Activated naive CD8-positive, alpha-beta T cell (primary cell): Measurements from ENCODE around the gene HSPB7.
"Not testable (repeated sequence)": the region's sequence is repeated elsewhere in the genome, so short reads cannot be mapped to it uniquely, and the experiment has no call there.

Source experiments
- H3K27ac Mint-ChIP-seq: one replicate; pipeline ENCODE4 v1.8.0; 2021; ENCODE audit warnings: mixed read lengths
- H3K27me3 Mint-ChIP-seq: one replicate; pipeline ENCODE4 v1.8.0; 2021; ENCODE audit warnings: mixed read lengths
- H3K36me3 Mint-ChIP-seq: one replicate; pipeline ENCODE4 v1.8.0; 2021; ENCODE audit warnings: mixed read lengths
- H3K4me1 Mint-ChIP-seq: one replicate; pipeline ENCODE4 v1.8.0; 2021; ENCODE audit warnings: low read depth, mixed read lengths
- H3K4me3 Mint-ChIP-seq: one replicate; pipeline ENCODE4 v1.8.0; 2021; ENCODE audit warnings: mild to moderate bottlenecking, mixed read lengths
- H3K9me3 Mint-ChIP-seq: one replicate; pipeline ENCODE4 v1.8.0; 2021; ENCODE audit warnings: low read depth, mixed read lengths

HSPB7 gene

GRCh38 chr1:16009678-16010077 is 8.2 kb downstream of the HSPB7 start:
- Mint-ChIP-seq H3K36me3 (no peaks in the 10 kb centered on the region), H3K27me3 (no peaks in the 10 kb centered on the region), H3K4me1 (peaks cover 10% of the 10 kb centered on the region), H3K4me3 (no peak overlapping the region), H3K9me3 (no peaks in the 10 kb centered on the region), H3K27ac (no peak overlapping the region)

GRCh38 chr1:16009030-16009460 is 8.8 kb downstream of the HSPB7 start:
- Mint-ChIP-seq H3K27ac (no peak overlapping the region), H3K4me1 (peaks cover 10% of the 10 kb centered on the region), H3K36me3 (no peaks in the 10 kb centered on the region), H3K9me3 (no peaks in the 10 kb centered on the region), H3K4me3 (no peak overlapping the region), H3K27me3 (no peaks in the 10 kb centered on the region)

- Mint-ChIP-seq H3K4me1 (peaks cover 10% of the 10 kb centered on the region), H3K4me3 (no peak overlapping the region), H3K27ac (no peak overlapping the region), H3K9me3 (no peaks in the 10 kb centered on the region), H3K27me3 (no peaks in the 10 kb centered on the region), H3K36me3 (no peaks in the 10 kb centered on the region)
These were observed 10.0 kb downstream of the HSPB7 start for GRCh38 chr1:16007671-16008341.

- H3K4me1 Mint-ChIP-seq, result peaks cover 6% of the 10 kb centered on the region
These were observed 11.0 kb downstream of the HSPB7 start for GRCh38 chr1:16006552-16007485.

GRCh38 chr1:16006010-16006409 is 11.8 kb downstream of the HSPB7 start:
- H3K4me3 Mint-ChIP-seq, result no peak overlapping the region
- H3K27ac Mint-ChIP-seq, result no peak overlapping the region
- H3K27me3 Mint-ChIP-seq, result no peaks in the 10 kb centered on the region
- H3K4me1 Mint-ChIP-seq, result peaks cover 6% of the 10 kb centered on the region
- no peaks in the 10 kb centered on the region for H3K36me3 Mint-ChIP-seq
- no peaks in the 10 kb centered on the region for H3K9me3 Mint-ChIP-seq

More at GRCh38 chr1:16006552-16007485, 11.0 kb downstream of the HSPB7 start:
- no peaks in the 10 kb centered on the region for H3K36me3 Mint-ChIP-seq
- H3K4me3 Mint-ChIP-seq, result no peak overlapping the region
- H3K27ac Mint-ChIP-seq, result no peak overlapping the region
- H3K27me3 Mint-ChIP-seq, result no peaks in the 10 kb centered on the region
- H3K9me3 Mint-ChIP-seq, result no peaks in the 10 kb centered on the region

- H3K27ac Mint-ChIP-seq, result no peak overlapping the region
These were observed 12.2 kb downstream of the HSPB7 start for GRCh38 chr1:16005597-16005996.

GRCh38 chr1:16001274-16001673 is 16.6 kb downstream of the HSPB7 start:
- not testable (repeated sequence) for H3K9me3 Mint-ChIP-seq, H3K27me3 Mint-ChIP-seq, H3K36me3 Mint-ChIP-seq, H3K27ac Mint-ChIP-seq, H3K4me3 Mint-ChIP-seq, H3K4me1 Mint-ChIP-seq

More at GRCh38 chr1:16005597-16005996, 12.2 kb downstream of the HSPB7 start:
- Mint-ChIP-seq H3K36me3 (no peaks in the 10 kb centered on the region), H3K4me3 (no peak overlapping the region), H3K4me1 (peaks cover 6% of the 10 kb centered on the region), H3K9me3 (no peaks in the 10 kb centered on the region), H3K27me3 (no peaks in the 10 kb centered on the region)

- no peak overlapping the region for H3K27ac Mint-ChIP-seq
- H3K4me1 Mint-ChIP-seq, result no peaks in the 10 kb centered on the region
- H3K36me3 Mint-ChIP-seq, result no peaks in the 10 kb centered on the region
- H3K9me3 Mint-ChIP-seq, result no peaks in the 10 kb centered on the region
- no peak overlapping the region for H3K4me3 Mint-ChIP-seq
- H3K27me3 Mint-ChIP-seq, result no peaks in the 10 kb centered on the region
These were observed 18.9 kb downstream of the HSPB7 start for GRCh38 chr1:15998929-15999328.

GRCh38 chr1:15997637-15998280 is 20.1 kb downstream of the HSPB7 start:
- no peaks in the 10 kb centered on the region for H3K27me3 Mint-ChIP-seq
- no peaks in the 10 kb centered on the region for H3K9me3 Mint-ChIP-seq
- no peak overlapping the region for H3K27ac Mint-ChIP-seq
- no peaks in the 10 kb centered on the region for H3K36me3 Mint-ChIP-seq
- H3K4me3 Mint-ChIP-seq, result no peak overlapping the region
- no peaks in the 10 kb centered on the region for H3K4me1 Mint-ChIP-seq

GRCh38 chr1:15997076-15997585 is 20.7 kb downstream of the HSPB7 start:
- no peaks in the 10 kb centered on the region for H3K9me3 Mint-ChIP-seq
- no peak overlapping the region for H3K4me3 Mint-ChIP-seq
- H3K27ac Mint-ChIP-seq, result no peak overlapping the region
- no peaks in the 10 kb centered on the region for H3K4me1 Mint-ChIP-seq
- no peaks in the 10 kb centered on the region for H3K27me3 Mint-ChIP-seq
- H3K36me3 Mint-ChIP-seq, result no peaks in the 10 kb centered on the region

GRCh38 chr1:15994590-15995351 is 23.1 kb downstream of the HSPB7 start:
- no peaks in the 10 kb centered on the region for H3K27me3 Mint-ChIP-seq
- H3K9me3 Mint-ChIP-seq, result no peaks in the 10 kb centered on the region
- H3K36me3 Mint-ChIP-seq, result no peaks in the 10 kb centered on the region
- no peak overlapping the region for H3K27ac Mint-ChIP-seq
- no peak overlapping the region for H3K4me3 Mint-ChIP-seq
- H3K4me1 Mint-ChIP-seq, result no peaks in the 10 kb centered on the region

GRCh38 chr1:15994081-15994480 is 23.8 kb downstream of the HSPB7 start:
- Mint-ChIP-seq H3K4me3 (no peak overlapping the region), H3K36me3 (no peaks in the 10 kb centered on the region), H3K27ac (no peak overlapping the region), H3K4me1 (no peaks in the 10 kb centered on the region), H3K9me3 (no peaks in the 10 kb centered on the region), H3K27me3 (no peaks in the 10 kb centered on the region)

GRCh38 chr1:15993666-15994065 is 24.2 kb downstream of the HSPB7 start:
- Mint-ChIP-seq H3K9me3 (no peaks in the 10 kb centered on the region), H3K27me3 (no peaks in the 10 kb centered on the region), H3K27ac (no peak overlapping the region), H3K4me3 (no peak overlapping the region), H3K4me1 (no peaks in the 10 kb centered on the region), H3K36me3 (no peaks in the 10 kb centered on the region)
